ENCODE results near the gene DEDD2.

DEDD2 gene

GRCh38 chr19:42168206-42168605, 49.3 kb downstream of the DEDD2 start:
- DNase-seq = no peak

GRCh38 chr19:42166316-42166715, 51.2 kb downstream of the DEDD2 start:
- DNase-seq = no peak

- no peak for DNase-seq
These were observed 52.3 kb downstream of the DEDD2 start for GRCh38 chr19:42165146-42165545.

- no peak for DNase-seq
These were observed 55.7 kb downstream of the DEDD2 start for GRCh38 chr19:42161616-42162263.

GRCh38 chr19:42159942-42160341, 57.5 kb downstream of the DEDD2 start:
- no peak for DNase-seq

- DNase-seq = no peak
These were observed 58.6 kb downstream of the DEDD2 start for GRCh38 chr19:42158926-42159325.

- no peak for DNase-seq
These were observed 60.9 kb downstream of the DEDD2 start for GRCh38 chr19:42156571-42156970.

GRCh38 chr19:42155796-42156195, 61.7 kb downstream of the DEDD2 start:
- DNase-seq = no peak

GRCh38 chr19:42154471-42155323, 62.8 kb downstream of the DEDD2 start:
- DNase-seq = no peak

- DNase-seq = no peak
These were observed 63.6 kb downstream of the DEDD2 start for GRCh38 chr19:42153672-42154433.

- DNase-seq = no peak
These were observed 64.4 kb downstream of the DEDD2 start for GRCh38 chr19:42152910-42153671.

GRCh38 chr19:42151782-42152684, 65.4 kb downstream of the DEDD2 start:
- no peak for DNase-seq

GRCh38 chr19:42150911-42151361, 66.5 kb downstream of the DEDD2 start:
- no peak for DNase-seq

GRCh38 chr19:42150364-42150763, 67.1 kb downstream of the DEDD2 start:
- DNase-seq = no peak

- DNase-seq = no peak
These were observed 67.9 kb downstream of the DEDD2 start for GRCh38 chr19:42149447-42150202.
